Esophagus muscularis mucosa (tissue), 4 donors: ENCODE data around the gene ZNF578. TPM values are rescaled to one million over a fixed set of nuclear protein-coding genes. Genes with fewer than 3 reads are reported as not detected.
"Not testable (repeated sequence)": the region's sequence is repeated elsewhere in the genome, so short reads cannot be mapped to it uniquely, and the experiment has no call there.

Experiments used
- DNase-seq: peaks from one replicate; pipeline ENCODE4 v3.0.0-alpha.2; 2017; ENCODE audit errors: extremely low spot score
- H3K27ac ChIP-seq, 4 donors: fragments of 200-600 bp; sonication (generic); replicated peaks in 1 of 4; 1 replicate in 3 of 4; 2 replicates in 1 of 4; pipeline ENCODE4 v1.5.1; 2016 to 2019; ENCODE audit warnings: mild to moderate bottlenecking in 1 of 4
- H3K27me3 ChIP-seq, 4 donors: fragments of 200-600 bp; sonication (generic); one replicate each; pipeline versions ENCODE4 v1.5.1 to v1.6.0; 2016 to 2019
- H3K36me3 ChIP-seq, 4 donors: fragments of 200-600 bp; sonication (generic); one replicate each; pipeline ENCODE4 v1.5.1; 2016 to 2019
- H3K4me1 ChIP-seq, 4 donors: fragments of 200-600 bp; sonication (generic); one replicate each; pipeline ENCODE4 v1.5.1; 2016 to 2019
- H3K4me3 ChIP-seq, 4 donors: fragments of 200-600 bp; sonication (generic); 1 replicate in 2 of 4; 2 replicates in 2 of 4; pipeline ENCODE4 v1.5.1; 2016 to 2019; ENCODE audit warnings: mild to moderate bottlenecking in 4 of 4, moderate library complexity in 1 of 4
- H3K9me3 ChIP-seq, 4 donors: fragments of 200-600 bp; sonication (generic); 1 replicate in 3 of 4; 2 replicates in 1 of 4; pipeline ENCODE4 v1.5.1; 2016 to 2019
- CTCF ChIP-seq, 3 experiments: fragments of 200-600 bp in 2 of 3; fragments of 450-650 bp in 1 of 3; sonication (generic) in 2 of 3; IDR thresholded peaks; one replicate each; pipeline ENCODE4 v1.5.1; 2017 to 2019; ENCODE audit warnings: antibody characterized with exemption in 3 of 3, mild to moderate bottlenecking in 2 of 3, moderate library complexity in 1 of 3
- EP300 ChIP-seq: sonication (generic); formaldehyde crosslinking; IDR thresholded peaks from one replicate; pipeline ENCODE4 v1.6.1; 2017; ENCODE audit warnings: antibody characterized with exemption
- POLR2A ChIP-seq: fragments of 450-650 bp; IDR thresholded peaks from one replicate; pipeline ENCODE4 v1.6.1; 2017; ENCODE audit warnings: antibody characterized with exemption, moderate library complexity, mild to moderate bottlenecking, low read depth
- POLR2AphosphoS5 ChIP-seq, 2 donors: sonication (generic); formaldehyde crosslinking; IDR thresholded peaks; one replicate each; pipeline ENCODE4 v1.6.1; 2017; ENCODE audit warnings: antibody characterized with exemption in 2 of 2
- WGBS: methylation state at CpG from one replicate; pipeline ENCODE4 v1.1.5; 2018; 5-methylcytosine and 5-hydroxymethylcytosine counted together
- intact Hi-C: fragments of 100-400 bp; cut with DNase I; formaldehyde crosslinking; loops from one replicate; pipeline ENCODE4 v1.15.1; 2023
- total RNA-seq, 4 donors: library from RNA; depleted of rRNA; stranded (reverse); fragments of >200 nt; gene quantifications; one replicate each; pipeline versions ENCODE4 v1.1.0 to v1.2.1, GENCODE V29; 2016

The ZNF578 gene
- total RNA-seq, 4 donors from 2014 or later, result 1.4 to 4.2 (median 3.2) TPM

GRCh38 chr19:52541608-52542007, 88.3 kb downstream of the ZNF578 start:
- H3K27ac ChIP-seq, result no peak overlapping the region
- no peak overlapping the region for H3K4me3 ChIP-seq
- no peak for TF ChIP-seq POLR2AphosphoS5 (IDR thresholded peaks at IDR 0.05)
- TF ChIP-seq CTCF (IDR thresholded peaks at IDR 0.05), result no peak
- no peak for TF ChIP-seq POLR2A
- TF ChIP-seq EP300, result no peak
- intact Hi-C loops, result no loop called here
- WGBS, result 85% methylated on average over 5 of the region's 5 CpGs
- H3K27me3 ChIP-seq, result no peaks in the 10 kb centered on the region
- peaks cover 22 to 40% (median 35%) of the 10 kb centered on the region in 4 donors for H3K36me3 ChIP-seq
- no peaks in the 10 kb centered on the region for H3K9me3 ChIP-seq
- H3K4me1 ChIP-seq, result peaks cover 0 to 7% (median 2%) of the 10 kb centered on the region in 4 donors
- DNase-seq, result no peak

GRCh38 chr19:52542541-52542940, 89.2 kb downstream of the ZNF578 start:
- WGBS, result 70% methylated on average over 6 of the region's 6 CpGs
- H3K9me3 ChIP-seq, H3K27me3 ChIP-seq, H3K27ac ChIP-seq, intact Hi-C loops, H3K4me1 ChIP-seq, H3K4me3 ChIP-seq, DNase-seq: not testable (repeated sequence)
- H3K36me3 ChIP-seq, result peaks cover 30 to 49% (median 44%) of the 10 kb centered on the region in 4 donors

GRCh38 chr19:52542984-52543664, 89.8 kb downstream of the ZNF578 start:
- no peak for DNase-seq
- TF ChIP-seq POLR2A (no peak), POLR2AphosphoS5 (IDR thresholded peaks at IDR 0.05) (no peak), CTCF (IDR thresholded peaks at IDR 0.05) (no peak), EP300 (no peak)
- H3K36me3 ChIP-seq, result peaks cover 35 to 55% (median 48%) of the 10 kb centered on the region in 4 donors
- H3K4me1 ChIP-seq, result no peaks in the 10 kb centered on the region
- H3K27me3 ChIP-seq, result no peaks in the 10 kb centered on the region
- intact Hi-C loops, result no loop called here
- no peaks in the 10 kb centered on the region for H3K9me3 ChIP-seq
- H3K27ac ChIP-seq, result no peak overlapping the region
- no peak overlapping the region for H3K4me3 ChIP-seq
- 68% methylated on average over 7 of the region's 8 CpGs for WGBS

- no peak for DNase-seq
- Histone ChIP-seq H3K4me1 (no peaks in the 10 kb centered on the region), H3K27me3 (no peaks in the 10 kb centered on the region), H3K4me3 (no peak overlapping the region), H3K36me3 (peaks cover 50 to 96% (median 79%) of the 10 kb centered on the region in 4 donors), H3K27ac (no peak overlapping the region), H3K9me3 (peaks cover 12 to 61% (median 34%) of the 10 kb centered on the region in 4 donors)
- intact Hi-C loops, result no loop called here
- WGBS, result 93% methylated on average over 15 of the region's 15 CpGs
- TF ChIP-seq CTCF (IDR thresholded peaks at IDR 0.05) (no peak), EP300 (no peak), POLR2AphosphoS5 (IDR thresholded peaks at IDR 0.05) (no peak), POLR2A (no peak)
Observed at GRCh38 chr19:52554216-52554971, 101.0 kb downstream of the ZNF578 start.

GRCh38 chr19:52557231-52557995, 104.1 kb downstream of the ZNF578 start:
- Histone ChIP-seq H3K4me3 (no peak overlapping the region), H3K4me1 (no peaks in the 10 kb centered on the region), H3K9me3 (peaks cover 8 to 50% (median 32%) of the 10 kb centered on the region in 4 donors), H3K27ac (no peak overlapping the region), H3K27me3 (no peaks in the 10 kb centered on the region), H3K36me3 (peaks cover 40 to 94% (median 75%) of the 10 kb centered on the region in 4 donors)
- 95% methylated on average over 16 of the region's 16 CpGs for WGBS
- intact Hi-C loops, result no loop called here
- no peak for DNase-seq
- TF ChIP-seq POLR2AphosphoS5 (IDR thresholded peaks at IDR 0.05) (no peak), CTCF (IDR thresholded peaks at IDR 0.05) (no peak)

- H3K27me3 ChIP-seq, DNase-seq, intact Hi-C loops, H3K4me3 ChIP-seq, H3K27ac ChIP-seq, H3K4me1 ChIP-seq: not testable (repeated sequence)
- WGBS, result 78% methylated on average over 5 of the region's 5 CpGs
- peaks cover 26 to 94% (median 70%) of the 10 kb centered on the region in 4 donors for H3K36me3 ChIP-seq
- peaks cover 7 to 43% (median 30%) of the 10 kb centered on the region in 4 donors for H3K9me3 ChIP-seq
Observed at GRCh38 chr19:52558732-52559445, 105.5 kb downstream of the ZNF578 start.

- intact Hi-C loops, H3K4me3 ChIP-seq, H3K4me1 ChIP-seq, H3K27ac ChIP-seq, H3K27me3 ChIP-seq, DNase-seq: not testable (repeated sequence)
- H3K36me3 ChIP-seq, result peaks cover 11 to 73% (median 57%) of the 10 kb centered on the region in 4 donors
- WGBS, result 91% methylated on average over 8 of the region's 8 CpGs
- peaks cover 0 to 16% (median 10%) of the 10 kb centered on the region in 4 donors for H3K9me3 ChIP-seq
Observed at GRCh38 chr19:52561611-52562010, 108.3 kb downstream of the ZNF578 start.
